Dedifferentiated amniotic fluid mesenchymal stem cell (primary cell): ENCODE results near the gene PAXIP1.
A peak's percentile ranks its signal among the peaks of the same experiment; 100 is the strongest.
"Not testable (repeated sequence)": the region's sequence is repeated elsewhere in the genome, so short reads cannot be mapped to it uniquely, and the experiment has no call there.

Source experiments
- DNase-seq: peaks from one replicate; pipeline ENCODE4 v3.0.0-alpha.2; 2016; ENCODE audit errors: extremely low spot score

The PAXIP1 gene

DNA sequence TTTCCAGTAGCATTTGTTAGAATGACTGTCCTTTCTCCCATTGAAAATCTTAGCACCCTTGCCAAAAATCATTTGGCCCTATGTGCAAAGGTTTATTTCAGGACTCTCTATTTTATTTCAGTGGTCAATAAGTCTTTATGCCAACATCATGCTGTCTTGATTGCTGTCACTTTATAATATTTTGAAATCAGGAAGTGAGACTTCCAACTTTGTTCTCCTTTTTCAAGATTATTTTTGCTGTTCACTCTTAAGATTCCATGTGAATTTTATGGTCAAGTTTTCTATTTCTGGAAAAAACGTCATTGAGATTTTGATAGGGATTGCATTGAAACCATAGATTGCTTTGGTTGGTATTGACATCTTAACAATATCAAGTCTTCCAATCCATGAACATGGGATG, 65.1 kb downstream of the PAXIP1 start:
- no peak for DNase-seq

DNA sequence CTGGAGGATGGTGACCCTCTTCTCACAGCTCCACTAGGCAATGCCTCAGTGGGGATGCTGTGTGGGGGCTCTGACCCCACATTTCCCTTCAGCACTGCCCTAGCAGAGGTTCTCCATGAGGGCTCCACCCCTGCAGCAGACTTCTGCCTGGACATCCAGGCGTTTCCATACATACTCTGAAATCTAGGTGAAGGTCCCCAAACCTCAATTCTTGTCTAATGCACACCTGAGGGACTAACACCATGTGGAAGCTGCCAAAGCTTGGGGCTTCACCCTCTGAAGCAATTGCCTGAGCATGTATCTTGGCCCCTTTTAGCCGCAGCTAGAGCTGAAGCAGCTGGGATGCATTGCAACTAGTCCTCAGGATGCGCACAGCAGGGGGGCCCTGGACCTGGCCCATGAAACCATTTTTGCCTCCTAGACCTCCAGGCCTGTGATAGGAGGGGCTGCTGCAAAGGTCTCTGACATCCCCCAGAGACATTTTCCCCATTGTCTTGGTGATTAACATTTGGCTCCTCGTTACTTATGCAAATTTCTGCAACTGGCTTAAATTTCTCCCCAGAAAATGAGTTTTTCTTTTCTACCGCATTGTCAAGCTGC, 68.5 kb downstream of the PAXIP1 start:
- not testable (repeated sequence) for DNase-seq

DNA sequence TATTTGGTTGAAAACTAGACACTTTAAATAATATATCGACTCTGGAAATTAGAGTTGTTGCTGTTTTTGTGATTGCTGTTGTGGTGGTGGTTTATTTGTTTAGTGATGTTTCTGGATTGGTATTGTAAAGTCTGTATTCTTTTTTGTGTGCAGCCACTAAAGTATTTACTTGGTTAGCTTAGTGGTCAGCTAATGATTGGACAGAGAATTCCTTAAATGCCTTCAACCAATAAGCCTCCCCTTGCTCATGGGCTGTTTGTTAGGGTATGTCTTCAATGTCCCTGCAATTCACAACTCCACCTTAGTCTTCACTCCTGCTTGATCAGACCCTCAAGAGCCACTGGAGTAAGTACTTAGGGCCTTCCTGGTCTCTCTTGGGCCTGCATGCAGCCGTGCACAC, 71.0 kb downstream of the PAXIP1 start:
- peak; percentile 20 for DNase-seq

DNA sequence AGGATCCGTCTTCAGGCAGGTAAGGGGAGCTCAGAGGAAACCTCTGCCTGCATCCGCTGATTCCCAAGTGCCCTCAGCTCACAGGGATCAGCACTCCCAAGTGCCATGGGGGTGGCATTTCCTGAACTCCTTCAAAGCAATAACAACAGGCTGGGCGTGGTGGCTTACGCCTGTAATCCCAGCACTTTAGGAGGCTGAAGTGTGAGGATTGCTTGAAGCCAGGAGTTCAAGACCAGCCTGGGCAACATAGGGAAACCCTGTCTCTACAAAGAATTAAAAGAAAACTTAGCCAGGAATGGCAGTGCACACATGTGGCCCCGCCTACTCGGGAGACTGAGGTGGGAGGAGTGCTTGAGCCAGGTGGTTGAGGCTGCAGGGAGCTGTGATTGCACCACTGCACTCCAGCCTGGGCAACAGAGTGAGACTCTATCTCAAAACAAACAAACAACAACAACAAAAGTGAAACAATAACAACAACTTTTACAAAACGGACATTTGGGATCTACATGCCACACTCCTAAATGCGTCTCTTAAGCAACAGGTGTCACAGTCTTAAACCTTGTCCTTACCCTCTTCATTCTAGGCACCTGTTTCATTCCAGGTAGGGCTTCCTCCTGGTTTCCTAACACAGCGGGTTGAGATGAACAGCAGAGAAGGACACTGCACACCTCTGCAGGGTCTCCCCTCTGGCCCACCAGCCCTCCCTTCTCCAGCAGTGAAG, 73.8 kb downstream of the PAXIP1 start:
- DNase-seq, result no peak

DNA sequence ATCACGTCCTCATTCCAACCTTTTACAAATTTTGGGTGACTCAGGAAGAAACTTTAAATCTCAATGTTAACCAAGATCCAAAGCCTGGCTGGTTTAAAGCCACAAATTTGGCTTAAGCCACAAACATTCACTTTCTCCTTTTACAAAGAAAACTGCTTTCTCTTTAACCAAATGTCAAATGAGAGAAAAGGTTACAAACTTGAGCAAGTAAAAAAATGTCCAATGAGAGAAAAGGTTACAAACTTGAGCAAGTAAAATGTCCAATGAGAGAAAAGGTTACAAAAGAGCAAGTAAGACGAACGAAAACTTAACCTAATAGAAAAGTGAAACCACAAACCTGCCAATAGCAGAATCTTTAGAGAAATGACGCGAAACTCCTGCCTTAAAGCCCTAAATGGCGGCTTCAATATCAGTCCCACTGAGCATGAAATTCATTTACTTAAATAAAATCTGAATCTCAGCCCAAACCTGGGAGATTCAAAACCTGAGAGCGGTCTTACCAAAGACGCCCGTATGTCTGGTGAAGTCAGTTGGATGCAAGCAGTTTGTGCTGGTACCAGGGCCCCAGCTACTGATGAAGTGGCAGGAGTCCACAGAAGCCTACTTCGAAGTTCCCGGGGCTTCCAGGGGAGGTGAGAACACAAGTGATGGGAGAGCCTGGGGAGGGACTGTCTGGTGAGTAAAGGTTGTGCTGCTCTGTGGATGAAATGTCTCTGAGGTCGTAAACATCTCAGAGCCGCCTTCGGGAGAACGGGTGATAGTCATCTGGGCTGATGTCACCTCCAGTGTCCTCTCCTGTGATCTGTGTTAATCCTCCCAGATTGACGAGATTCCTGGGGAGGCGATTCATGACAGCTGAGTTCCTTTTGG, 74.6 kb downstream of the PAXIP1 start:
- peak; percentile 98 for DNase-seq

DNA sequence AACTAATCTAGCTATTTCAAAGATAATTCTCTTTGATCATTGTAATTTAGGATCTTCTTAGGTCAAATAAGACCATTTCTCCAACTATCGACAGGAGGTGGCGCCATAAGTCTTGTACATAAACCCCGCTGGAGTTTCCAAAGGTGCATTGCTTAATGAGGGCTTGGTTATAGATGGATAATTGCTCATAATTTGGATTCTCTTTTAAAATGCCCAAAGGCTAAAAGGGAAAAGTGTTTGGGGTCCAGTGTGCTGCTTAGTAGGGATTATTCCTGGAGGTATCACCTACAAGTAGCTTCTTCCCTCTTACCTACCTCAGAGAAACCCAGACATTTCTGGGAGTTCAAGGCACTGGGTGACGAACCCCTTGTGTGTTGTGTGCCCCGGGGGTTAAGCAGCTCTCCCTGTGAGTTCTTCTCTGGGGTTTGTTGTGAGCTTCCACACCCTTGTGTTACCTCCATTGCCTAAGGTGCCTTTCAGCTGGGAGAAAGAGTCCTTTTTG, 75.2 kb downstream of the PAXIP1 start:
- peak; percentile 88 for DNase-seq

DNA sequence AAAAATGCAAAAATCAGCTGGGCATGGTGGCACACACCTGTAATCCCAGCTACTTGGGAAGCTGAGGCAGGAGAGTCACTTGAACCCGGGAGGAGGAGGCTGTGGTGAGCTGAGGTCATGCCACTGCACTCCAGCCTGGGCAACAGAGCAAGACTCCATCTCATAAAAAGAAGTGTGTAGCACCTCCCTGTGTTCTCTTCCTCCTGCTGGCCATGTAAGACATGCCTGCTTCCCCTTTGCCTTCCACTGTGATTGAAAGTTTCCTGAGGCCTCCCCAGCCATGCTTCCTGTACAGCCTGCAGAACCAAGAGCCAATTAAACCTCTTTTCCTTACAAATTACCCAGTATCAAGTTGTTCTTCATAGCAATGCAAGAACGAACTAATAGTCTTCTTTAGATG, 80.5 kb downstream of the PAXIP1 start:
- not testable (repeated sequence) for DNase-seq

DNA sequence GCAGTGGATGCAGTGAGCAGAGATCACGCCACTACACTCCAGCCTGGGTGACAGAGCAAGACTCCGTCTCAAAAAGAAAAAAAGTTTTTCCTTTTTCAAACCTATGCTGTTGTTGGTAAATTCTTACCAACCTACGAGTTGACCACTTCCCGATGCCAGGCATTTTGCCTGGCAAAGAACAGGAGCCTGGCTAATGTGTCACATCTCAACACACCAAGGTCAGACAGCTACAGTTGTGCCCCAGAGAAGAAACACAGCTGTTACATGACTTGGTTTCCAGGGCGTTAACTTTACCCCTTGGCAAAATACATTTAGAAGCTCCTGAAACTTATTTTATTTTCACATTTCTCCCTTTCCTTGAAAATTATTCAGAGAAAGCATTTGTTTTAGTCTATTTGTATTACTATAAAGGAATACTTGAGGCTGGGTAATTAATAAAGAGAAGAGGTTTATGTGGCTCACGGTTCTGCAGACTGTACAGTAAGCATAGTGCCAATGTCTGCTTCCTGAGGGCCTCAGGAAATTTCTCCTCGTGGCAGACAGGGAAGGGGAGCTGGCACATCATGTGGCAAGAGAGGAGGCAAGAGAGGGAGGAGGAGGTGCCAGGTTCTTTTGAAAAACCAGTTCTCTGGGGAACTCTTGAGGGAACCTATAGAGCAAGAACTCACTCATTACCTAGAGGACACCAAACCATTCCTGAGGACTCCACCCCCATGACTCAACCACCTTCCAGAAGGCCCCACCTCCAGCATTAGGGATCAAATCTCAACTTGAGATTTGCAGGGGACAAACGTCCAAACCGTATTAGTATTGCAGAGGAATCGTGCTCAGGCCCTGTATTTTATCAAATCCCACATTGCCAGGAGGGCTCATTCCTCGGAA, 83.3 kb downstream of the PAXIP1 start:
- DNase-seq, result no peak

DNA sequence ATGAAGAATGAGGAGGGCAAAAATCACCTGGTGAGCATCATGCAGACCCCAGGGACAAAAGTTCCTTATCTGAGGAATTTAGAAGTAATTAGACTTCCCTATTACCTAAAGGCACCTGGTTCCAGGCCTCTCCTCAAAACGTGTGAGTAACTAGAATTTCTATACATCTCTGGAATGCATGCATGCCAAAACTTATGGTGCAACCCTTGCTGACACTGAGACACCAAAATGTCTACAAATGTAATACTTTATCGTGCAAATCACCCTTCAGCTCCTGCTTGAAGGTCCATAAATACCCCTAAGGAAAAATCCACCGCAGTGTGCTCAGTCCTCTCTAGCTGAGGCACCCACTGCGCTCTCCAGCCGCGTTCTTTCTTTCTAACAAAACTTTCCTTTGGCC, 84.2 kb downstream of the PAXIP1 start:
- no peak for DNase-seq

DNA sequence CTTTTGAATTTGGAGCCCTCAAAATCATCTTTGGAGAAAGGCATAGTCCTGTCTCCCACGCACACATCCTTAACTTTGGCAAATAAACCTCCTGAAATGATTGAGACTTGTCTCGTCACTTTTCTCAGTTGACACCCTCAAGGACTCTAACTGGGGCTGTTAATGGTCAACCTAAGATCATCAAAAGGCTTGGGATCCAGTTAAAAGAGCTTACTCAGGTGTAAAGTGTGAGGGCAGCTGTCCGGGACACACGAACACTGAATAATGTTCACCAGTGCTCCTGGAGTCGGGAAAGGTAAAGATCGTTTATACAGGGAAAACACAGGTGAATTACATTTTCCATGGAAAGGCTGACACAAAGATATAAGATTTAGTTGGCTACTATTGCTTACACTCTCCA, 84.7 kb downstream of the PAXIP1 start:
- no peak for DNase-seq

DNA sequence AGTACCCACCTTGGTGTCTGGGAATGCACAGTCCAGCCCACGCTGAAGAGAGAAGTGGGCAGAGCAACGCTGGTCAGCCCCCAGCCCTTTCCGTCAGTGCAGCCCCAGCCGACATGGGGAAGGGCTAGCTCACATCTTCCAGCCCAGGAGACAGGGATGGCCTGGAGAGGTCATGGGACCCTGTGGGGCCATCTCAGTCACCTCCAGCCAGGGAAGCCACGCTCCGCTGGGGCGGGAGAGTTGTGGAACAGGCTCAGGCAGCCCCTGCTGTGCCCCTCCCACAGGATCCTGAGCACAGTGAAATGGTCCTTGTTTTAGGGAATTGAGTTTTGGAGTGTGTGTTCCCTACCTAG, 85.1 kb downstream of the PAXIP1 start:
- no peak for DNase-seq

DNA sequence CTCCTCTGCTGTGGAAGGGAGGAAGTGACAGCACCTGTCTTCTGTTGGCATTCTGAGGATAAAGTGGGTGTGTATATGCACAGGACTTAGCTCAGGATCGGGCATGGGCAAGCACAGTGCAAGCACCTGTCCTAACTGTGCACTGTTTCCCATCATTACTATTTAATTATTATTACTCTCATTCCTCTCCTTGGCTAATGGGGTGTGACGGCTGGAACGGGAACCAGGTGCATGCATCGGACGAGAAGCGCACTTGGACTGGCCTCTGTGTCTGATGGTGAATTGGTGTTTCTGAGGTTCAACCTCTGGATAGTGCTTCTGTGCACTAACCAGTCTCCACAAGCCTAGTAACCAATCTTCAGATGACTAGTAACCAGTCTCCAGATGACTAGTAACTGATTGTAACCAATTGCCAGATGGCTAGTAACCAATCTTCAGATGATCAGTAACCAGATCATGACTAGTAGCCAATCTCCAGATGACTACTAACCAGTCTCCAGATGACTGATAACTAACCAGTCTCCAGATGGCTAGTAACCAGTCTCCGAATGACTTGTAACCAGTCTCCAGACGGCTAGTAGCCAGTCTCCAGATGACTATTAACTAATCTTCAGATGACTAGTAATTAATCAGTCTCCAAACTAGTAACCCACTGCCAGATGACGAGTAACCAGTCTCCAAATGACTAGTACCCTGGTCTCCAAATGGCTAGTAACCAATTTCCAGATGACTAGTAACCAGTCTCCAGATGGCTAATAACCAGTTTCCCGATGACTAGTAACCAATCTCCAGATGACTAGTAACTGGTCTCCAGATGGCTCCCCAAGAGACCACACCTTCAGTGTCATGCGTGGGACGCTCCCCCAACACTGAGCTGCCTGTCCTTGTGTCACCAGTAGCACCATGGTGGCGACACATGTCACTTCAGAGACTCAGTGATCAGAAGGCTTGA, 85.8 kb downstream of the PAXIP1 start:
- DNase-seq, result no peak

DNA sequence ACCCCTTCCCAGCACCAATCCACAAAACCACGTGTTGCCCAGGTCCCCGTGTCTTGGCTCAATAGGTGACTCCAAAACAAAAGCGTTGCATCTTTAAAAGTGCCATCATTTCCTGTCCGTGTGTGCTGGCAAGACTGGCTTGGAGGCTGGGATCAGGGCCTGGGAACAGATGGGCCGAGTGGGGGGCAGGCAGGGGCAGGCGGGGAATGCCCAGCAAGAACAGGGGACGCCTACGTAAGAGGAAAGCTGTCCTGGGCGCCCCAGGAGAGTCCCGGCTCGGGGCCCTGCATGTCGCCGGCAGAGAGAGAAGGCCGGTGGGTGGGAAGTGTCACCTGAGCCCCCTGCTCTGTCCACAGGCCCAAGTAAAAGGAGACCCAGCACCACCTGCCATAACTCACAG, 86.5 kb downstream of the PAXIP1 start:
- DNase-seq, result no peak

DNA sequence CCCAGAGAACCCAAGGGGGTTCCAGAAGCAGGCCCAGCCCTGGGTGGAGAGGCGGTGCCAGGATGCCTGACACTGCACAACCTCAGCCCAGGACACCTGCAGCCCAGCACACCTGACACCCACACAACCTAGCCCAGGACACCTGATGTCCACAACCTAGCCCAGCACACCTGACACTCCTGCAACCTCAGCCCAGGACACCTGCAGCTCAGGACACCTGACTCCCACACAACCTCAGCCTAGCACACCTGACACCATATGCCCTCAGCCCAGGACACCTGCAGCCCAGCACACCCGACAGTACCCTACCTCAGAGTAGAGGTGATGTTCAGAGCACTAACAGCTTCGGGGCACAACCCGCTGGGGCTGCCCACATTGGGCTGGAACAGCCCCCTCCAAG, 87.3 kb downstream of the PAXIP1 start:
- no peak for DNase-seq

DNA sequence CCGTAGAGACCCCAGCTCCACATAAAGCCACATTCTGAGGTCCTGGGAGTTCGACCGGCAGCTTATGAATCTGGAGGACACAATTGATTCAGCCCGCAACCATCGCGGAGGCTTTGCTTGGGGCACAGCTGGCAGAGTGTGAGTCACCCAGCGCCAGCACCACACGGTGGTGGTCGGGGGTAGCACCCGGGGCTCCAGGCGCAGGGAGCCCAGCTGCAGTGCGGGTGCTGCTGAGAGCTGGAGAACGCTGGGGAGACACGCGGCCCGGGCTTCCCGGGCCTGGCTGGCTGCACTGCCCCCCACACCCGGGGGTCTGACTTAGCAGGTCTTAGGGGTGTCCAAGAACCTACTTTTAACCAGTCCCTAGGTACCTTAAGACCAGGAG, 87.9 kb downstream of the PAXIP1 start:
- DNase-seq, result no peak

DNA sequence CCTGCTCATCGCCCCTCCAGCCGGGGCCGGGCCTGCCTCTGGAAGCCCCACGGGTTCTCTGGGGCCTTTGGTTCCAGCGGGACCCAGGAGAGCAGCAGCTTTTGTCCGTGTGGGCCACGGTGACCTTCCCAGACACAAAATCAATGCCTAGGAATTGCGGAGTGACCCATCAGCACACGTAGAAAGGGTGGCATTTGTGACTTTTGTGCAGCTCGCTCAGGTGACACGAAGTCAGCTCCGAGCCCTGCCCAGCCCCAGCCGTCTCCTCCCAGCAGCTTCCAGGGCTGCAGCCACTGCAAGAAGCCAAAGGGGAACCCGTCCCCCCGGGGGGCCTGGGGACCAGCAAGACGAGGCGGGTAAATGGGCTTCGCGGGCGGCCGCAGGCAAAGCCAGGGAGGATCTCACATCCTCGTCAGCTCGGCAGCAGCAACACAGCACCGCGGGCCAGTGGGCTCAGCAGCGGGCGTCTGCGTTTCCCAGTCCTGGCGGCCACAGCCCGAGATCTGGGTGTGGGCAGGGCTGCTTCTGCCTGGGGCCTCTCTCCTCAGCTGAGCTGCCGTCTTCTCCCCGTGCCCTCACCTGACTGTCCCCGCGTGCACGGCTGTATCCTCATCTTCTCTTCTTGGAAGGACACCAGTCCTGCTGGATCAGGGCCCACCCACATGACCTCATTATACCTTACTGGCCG, 88.5 kb downstream of the PAXIP1 start:
- DNase-seq, result no peak

DNA sequence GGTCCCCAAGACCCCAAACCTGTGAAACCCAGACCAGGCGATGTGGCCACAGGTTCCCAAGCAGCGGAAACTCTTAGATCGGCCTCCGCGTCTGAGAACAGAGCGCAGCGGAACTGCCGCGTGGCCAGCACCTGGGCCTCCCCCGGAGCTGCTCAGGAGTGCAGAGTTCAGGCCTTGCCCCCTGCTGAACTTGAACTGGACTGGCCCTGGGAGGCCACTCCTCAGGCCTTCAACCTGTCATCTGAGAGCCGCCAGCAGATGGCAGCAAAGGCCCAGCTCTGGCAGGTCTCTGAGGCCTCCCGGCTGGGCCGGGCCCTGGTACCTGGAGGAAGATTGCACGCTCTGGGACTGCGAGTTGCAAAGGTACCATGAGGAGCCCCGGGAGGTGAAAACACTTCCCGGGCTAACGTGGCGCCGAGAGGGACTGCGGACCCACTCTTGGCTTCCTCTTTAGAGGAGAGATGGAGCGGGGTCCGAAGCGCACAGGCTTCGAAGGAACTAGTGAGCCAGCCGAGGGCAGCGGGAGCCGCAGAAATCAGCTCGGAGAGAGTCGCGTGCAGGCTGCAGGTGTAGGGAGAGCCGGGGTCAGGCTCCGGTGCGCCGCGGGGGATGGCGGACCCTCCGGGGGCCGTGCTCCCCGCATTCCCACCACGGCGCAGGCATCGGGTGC, 89.2 kb downstream of the PAXIP1 start:
- DNase-seq, result peak; percentile 54

DNA sequence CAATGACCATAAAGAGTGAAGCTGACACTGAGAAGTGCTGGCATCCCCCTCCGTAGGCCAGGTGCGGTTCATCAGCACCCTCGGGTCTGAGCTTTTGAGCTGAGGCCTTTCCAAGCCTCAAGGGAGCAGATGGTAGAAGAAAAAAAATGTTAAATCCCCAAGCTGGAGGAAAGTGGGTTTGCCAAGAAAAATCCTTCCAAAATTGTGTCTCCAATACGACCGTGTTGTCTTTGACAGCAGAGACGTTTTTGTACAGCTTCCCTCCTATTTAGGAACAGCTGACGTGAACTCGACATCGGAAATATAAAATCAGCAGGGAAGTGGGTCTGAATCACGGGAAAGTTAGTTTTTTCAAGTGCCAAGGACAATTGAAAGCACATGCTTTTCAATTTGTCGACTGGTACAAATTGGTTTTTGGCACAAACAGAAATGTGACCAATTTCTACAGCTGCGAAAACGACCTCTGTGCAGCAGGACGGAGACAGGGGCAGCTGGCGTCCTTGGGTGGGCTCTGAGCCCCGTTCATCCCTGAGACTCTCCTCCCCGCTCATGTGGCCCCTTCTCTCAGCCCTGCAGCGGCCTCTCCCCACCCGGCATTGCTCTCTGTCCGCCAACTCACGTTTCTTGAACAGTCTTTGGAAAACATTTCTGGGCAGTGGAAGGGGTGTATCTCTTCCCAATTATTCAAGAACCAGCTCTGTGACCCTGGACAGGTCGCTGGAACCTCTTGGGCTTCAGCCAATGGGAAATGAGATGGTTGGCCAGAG, 89.9 kb downstream of the PAXIP1 start:
- DNase-seq, result no peak
